Measurements from ENCODE around the gene IL1RN. TPM values are rescaled to one million over a fixed set of nuclear protein-coding genes. Genes with fewer than 3 reads are reported as not detected.

Gene IL1RN
- total and polyA plus RNA-seq, 2 of the 13 experiments (the other 11 are each of a cell fraction or from before 2014, with no cell fraction given): 21.2 to 101 TPM

GRCh38 chr2:113156278-113157117, 29.1 kb downstream of the IL1RN start (continued):
- no peak for TF ChIP-seq TSC22D2 (CRISPR knock-in tag; IDR thresholded peaks at IDR 0.05; ENCODE audit: borderline replicate concordance)
- TF ChIP-seq CHD2 (IDR thresholded peaks at IDR 0.05; ENCODE audit: low read depth, low read length): no peak
- TF ChIP-seq ZNF207 (IDR thresholded peaks at IDR 0.05; ENCODE audit: borderline replicate concordance): no peak
- no peak for TF ChIP-seq HIC2 (CRISPR knock-in tag; IDR thresholded peaks at IDR 0.05; ENCODE audit: low read depth)
- no peak for TF ChIP-seq YEATS4 (CRISPR knock-in tag; IDR thresholded peaks at IDR 0.05; ENCODE audit: borderline replicate concordance)
- no peak for TF ChIP-seq ISX (CRISPR knock-in tag; conservative IDR thresholded peaks at IDR 0.05)
- TF ChIP-seq ZNF17 (CRISPR knock-in tag; IDR thresholded peaks at IDR 0.05): no peak
- no peak for TF ChIP-seq ZBTB4 (CRISPR knock-in tag; IDR thresholded peaks at IDR 0.05; ENCODE audit: borderline replicate concordance)
- TF ChIP-seq ATRX (CRISPR knock-in tag; IDR thresholded peaks at IDR 0.05; ENCODE audit: borderline replicate concordance): no peak
- TF ChIP-seq PAXIP1 (CRISPR knock-in tag; conservative IDR thresholded peaks at IDR 0.05): peak; percentile 88
- no peak; the same call in 1 of the 2 replicates for TF ChIP-seq RXRA (CRISPR knock-in tag; IDR thresholded peaks at IDR 0.05)
- TF ChIP-seq ZSCAN30 (CRISPR knock-in tag; IDR thresholded peaks at IDR 0.05): no peak
- peak; percentile 68; the same call in 1 of the 2 replicates for TF ChIP-seq FOXJ3 (CRISPR knock-in tag; IDR thresholded peaks at IDR 0.05; ENCODE audit: borderline replicate concordance)
- no peak for TF ChIP-seq RBM22 (optimal IDR thresholded peaks at IDR 0.05; ENCODE audit: low read length)
- no peak for TF ChIP-seq ZBTB10 (CRISPR knock-in tag; IDR thresholded peaks at IDR 0.05; ENCODE audit: borderline replicate concordance)
- TF ChIP-seq ZSCAN9 (CRISPR knock-in tag; IDR thresholded peaks at IDR 0.05; ENCODE audit: borderline replicate concordance): no peak
- TF ChIP-seq TCF7L2 (IDR thresholded peaks at IDR 0.05; ENCODE audit: low read depth, low read length): no peak
